ENCODE measurements around the gene ETNK2.

DNA sequence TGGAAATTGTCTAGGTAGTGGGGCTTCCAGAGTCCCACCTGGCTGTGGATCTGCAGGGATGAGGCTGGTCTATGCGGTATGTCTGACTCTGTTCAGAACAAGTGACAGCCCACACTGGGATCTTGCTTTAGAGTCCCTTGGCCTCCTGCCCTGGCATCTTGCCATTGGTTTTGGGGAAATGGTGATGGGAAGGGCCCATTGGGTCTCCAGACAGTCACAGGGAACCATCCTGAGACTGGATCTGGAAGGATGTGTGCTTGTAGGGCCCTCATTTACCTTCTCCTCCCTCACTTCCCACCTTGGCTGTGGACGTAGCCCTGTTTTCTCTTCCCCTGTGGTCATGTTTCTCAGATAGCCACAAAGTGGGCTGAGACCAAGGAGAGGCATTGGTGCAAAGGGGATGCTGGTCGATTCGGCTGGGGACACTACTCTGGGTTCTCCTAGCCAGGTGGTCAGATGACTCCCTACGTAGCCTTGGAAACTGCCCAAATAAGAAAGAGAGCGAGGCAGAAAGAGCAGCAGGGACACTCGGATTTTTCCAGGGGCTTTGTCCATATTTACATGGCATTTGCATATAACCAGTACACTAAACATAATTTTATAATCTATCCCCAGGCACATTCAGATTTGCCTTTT lies 63.8 kb downstream of the ETNK2 start:
- TF ChIP-seq, protein P1, sequence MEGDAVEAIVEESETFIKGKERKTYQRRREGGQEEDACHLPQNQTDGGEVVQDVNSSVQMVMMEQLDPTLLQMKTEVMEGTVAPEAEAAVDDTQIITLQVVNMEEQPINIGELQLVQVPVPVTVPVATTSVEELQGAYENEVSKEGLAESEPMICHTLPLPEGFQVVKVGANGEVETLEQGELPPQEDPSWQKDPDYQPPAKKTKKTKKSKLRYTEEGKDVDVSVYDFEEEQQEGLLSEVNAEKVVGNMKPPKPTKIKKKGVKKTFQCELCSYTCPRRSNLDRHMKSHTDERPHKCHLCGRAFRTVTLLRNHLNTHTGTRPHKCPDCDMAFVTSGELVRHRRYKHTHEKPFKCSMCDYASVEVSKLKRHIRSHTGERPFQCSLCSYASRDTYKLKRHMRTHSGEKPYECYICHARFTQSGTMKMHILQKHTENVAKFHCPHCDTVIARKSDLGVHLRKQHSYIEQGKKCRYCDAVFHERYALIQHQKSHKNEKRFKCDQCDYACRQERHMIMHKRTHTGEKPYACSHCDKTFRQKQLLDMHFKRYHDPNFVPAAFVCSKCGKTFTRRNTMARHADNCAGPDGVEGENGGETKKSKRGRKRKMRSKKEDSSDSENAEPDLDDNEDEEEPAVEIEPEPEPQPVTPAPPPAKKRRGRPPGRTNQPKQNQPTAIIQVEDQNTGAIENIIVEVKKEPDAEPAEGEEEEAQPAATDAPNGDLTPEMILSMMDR (IDR thresholded peaks at IDR 0.05), result no peak
- no peak for TF ChIP-seq POLR2A (IDR thresholded peaks at IDR 0.05)

All from body of pancreas (tissue), 4 donors.